Muscle layer of colon (tissue), 2 donors: ENCODE measurements around the gene NPW.

Experiments
- H3K27ac ChIP-seq: one replicate; pipeline ENCODE4 v1.7.0; 2013; ENCODE audit warnings: low read depth, mild to moderate bottlenecking, low read length, moderate library complexity
- H3K27me3 ChIP-seq, 2 donors: one replicate each; pipeline ENCODE4 v1.7.0; 2013; ENCODE audit warnings: low read length in 2 of 2, mild to moderate bottlenecking in 2 of 2; ENCODE audit not compliant: insufficient read depth in 2 of 2, control insufficient read depth in 1 of 2
- H3K36me3 ChIP-seq: one replicate; pipeline ENCODE4 v1.7.0; 2013; ENCODE audit warnings: mild to moderate bottlenecking, low read length; ENCODE audit not compliant: insufficient read depth
- H3K4me1 ChIP-seq: one replicate; pipeline ENCODE4 v1.7.0; 2013; ENCODE audit warnings: mild to moderate bottlenecking, low read length; ENCODE audit not compliant: insufficient read depth
- H3K4me3 ChIP-seq, 2 donors: one replicate each; pipeline ENCODE4 v1.7.0; 2013; ENCODE audit warnings: low read length in 2 of 2, low read depth in 1 of 2, mild to moderate bottlenecking in 1 of 2, moderate library complexity in 1 of 2
- H3K9ac ChIP-seq: one replicate; pipeline ENCODE4 v1.7.0; 2013; ENCODE audit warnings: low read length
- H3K9me3 ChIP-seq: one replicate; pipeline ENCODE4 v1.7.0; 2013; ENCODE audit warnings: mild to moderate bottlenecking, low read length
- donor health status: abdominal sarcoma.
- donor health status: Adenocarcinoma of cecum.

NPW gene

DNA sequence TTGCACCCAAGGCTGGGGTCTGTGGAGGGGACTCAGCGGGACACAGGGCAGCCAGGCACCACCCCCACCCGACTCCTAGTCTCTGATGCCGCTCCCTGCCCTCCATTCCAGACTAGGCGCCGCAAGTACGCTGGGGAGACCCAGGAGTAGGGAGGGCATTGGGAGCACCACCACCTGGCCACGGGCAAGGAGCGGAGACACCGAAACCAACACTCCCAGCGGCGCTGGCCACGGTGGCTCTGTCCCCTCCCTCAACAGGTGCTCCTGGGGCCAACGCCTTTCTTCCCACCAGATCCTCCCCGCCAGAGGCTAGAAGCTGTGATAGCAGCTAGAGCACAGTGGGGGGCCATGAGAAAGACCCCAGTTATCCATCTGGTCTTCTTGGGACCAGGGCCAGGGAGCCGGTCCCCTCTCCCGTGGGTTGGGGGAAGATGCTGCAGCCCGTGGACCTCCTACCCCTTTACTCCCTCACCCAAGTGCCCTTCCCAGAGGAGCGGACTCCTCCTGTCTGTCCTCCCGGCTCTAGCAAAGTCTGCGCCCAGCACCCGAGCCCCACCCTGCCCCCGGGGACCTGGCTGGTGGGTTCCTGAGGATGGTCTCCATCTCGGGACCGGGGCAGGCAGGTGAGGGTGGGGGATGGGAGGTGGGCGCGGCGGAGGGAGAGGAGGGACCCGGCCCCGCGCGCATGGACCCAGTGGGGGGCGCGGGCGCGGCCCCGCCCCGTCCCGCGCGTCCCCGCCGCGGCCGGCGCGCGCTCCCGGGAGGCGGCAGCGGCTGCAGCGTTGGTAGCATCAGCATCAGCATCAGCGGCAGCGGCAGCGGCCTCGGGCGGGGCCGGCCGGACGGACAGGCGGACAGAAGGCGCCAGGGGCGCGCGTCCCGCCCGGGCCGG, 30.1 kb upstream of the NPW start, which contains the start of gene SYNGR3:
Gene SYNGR3, plus strand, starts transcription at position 762 of the 892 bp plus-strand sequence. CDS start 133 bp downstream, outside the sequence.
- H3K27ac ChIP-seq: no peak within 1 kb of the TSS
- H3K27me3 ChIP-seq: peaks cover 26 to 42% of the 10 kb centered on the region in 2 donors
- no peak within 1 kb of the TSS for H3K9ac ChIP-seq
- no peaks in the 10 kb centered on the region for H3K9me3 ChIP-seq
- H3K36me3 ChIP-seq: peaks cover 15% of the 10 kb centered on the region
- H3K4me1 ChIP-seq: peaks cover 20% of the 10 kb centered on the region
- no peak within 1 kb of the TSS for H3K4me3 ChIP-seq

DNA sequence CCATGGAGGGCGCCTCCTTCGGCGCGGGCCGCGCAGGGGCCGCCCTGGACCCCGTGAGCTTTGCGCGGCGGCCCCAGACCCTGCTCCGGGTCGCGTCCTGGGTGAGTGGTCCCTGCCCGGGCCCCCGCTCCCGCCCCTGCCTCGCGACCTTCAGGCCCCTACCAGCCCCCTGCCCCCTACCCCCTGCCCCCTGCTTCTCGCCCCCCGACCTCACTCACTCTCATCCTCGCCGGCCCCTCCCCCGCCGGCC, 29.6 kb upstream of the NPW start:
- no peak overlapping the region for H3K9ac ChIP-seq
- H3K4me3 ChIP-seq: no peak overlapping the region
- H3K27ac ChIP-seq: no peak overlapping the region
- H3K36me3 ChIP-seq: peaks cover 15% of the 10 kb centered on the region
- peaks cover 16% of the 10 kb centered on the region for H3K4me1 ChIP-seq
- H3K27me3 ChIP-seq: peaks cover 26 to 42% of the 10 kb centered on the region in 2 donors
- H3K9me3 ChIP-seq: no peaks in the 10 kb centered on the region

DNA sequence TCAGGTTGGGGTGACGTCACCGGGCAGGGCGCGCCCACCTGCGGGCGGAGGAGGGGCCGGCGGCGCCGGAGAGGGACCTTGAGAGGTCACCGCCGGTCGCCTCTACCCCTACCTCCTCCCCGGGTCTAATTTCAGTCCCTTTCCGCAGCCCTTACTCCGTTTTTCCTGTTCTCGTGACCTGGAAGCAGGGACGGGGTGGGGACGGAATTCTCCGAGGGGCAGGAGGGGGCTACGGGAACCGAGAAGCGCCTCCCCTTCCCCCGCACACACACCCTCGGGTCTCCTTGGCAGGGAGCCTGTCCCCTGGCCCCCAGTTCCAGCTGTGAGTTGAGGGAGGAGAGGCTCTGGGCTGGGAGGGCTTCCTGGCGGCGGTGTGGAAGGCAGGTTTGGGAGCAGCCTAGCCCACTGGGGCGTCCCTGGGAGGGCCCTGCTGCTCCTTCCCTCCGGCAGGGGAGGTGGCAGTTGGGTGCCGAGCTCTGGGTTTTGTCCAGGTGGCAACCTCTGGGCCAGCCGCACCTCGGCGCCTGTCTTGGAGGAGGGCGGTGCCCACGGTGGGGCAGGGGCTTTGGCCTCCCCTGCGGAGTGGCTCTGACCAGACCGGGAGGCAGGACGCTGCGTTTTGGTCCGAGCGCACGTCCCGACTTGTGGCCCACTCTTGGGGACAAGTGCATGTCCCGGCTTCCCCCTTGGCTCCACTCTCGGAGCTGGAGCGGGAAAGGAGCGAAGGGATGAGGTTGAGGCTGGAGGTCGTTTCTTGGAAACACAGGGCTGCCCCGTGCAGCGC, 29.0 kb upstream of the NPW start:
- Histone ChIP-seq H3K4me3 (no peak overlapping the region), H3K4me1 (peaks cover 11% of the 10 kb centered on the region), H3K36me3 (peaks cover 15% of the 10 kb centered on the region), H3K9me3 (no peaks in the 10 kb centered on the region), H3K9ac (no peak overlapping the region), H3K27me3 (peaks cover 26 to 42% of the 10 kb centered on the region in 2 donors), H3K27ac (no peak overlapping the region)

DNA sequence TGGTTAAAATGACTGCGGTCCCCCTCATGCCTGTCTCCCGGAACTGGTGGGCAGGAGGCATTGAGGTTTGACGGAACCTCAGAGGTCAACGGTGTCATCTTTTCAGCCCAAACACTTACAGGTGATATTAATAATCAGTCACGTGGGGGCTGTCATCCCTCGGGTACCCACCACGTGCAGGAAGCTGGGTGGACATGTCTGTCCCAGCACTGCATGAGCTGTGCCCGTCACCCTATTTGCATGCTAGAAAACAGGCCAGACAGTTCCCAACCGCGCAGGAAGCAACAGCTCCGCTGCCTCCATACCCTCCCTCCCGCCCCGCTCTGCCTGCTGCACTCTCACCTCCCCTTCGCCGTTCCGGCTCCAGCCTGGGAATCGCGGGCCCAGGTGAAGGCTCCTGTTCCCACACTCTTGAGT, 28.4 kb upstream of the NPW start:
- peaks cover 11% of the 10 kb centered on the region for H3K4me1 ChIP-seq
- no peaks in the 10 kb centered on the region for H3K9me3 ChIP-seq
- peak overlapping the region in 1 of 2 donors; percentile 32 for H3K4me3 ChIP-seq
- H3K36me3 ChIP-seq: peaks cover 10% of the 10 kb centered on the region
- H3K27ac ChIP-seq: no peak overlapping the region
- peaks cover 26 to 42% of the 10 kb centered on the region in 2 donors for H3K27me3 ChIP-seq
- H3K9ac ChIP-seq: no peak overlapping the region

DNA sequence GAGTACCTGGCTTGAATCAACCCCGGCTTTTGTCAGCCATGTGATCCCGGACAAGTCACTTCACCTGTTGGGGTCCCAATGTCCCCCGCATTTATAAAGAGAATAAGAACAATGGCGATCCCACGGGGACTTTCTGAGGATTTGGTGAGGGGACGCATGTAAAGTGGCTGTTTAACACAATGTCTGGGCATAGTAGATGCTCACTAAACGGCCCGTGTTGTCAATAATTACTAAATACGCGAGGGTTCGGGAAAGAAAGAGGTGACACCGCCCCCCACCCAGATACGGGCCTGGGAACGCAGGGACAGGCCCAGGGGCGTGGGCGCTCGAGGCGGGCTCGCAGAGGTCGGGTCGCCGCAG, 28.0 kb upstream of the NPW start:
- Histone ChIP-seq H3K27ac (no peak overlapping the region), H3K4me3 (peak overlapping the region in 1 of 2 donors; percentile 32), H3K9ac (no peak overlapping the region), H3K36me3 (peaks cover 5% of the 10 kb centered on the region), H3K27me3 (peaks cover 26 to 42% of the 10 kb centered on the region in 2 donors), H3K9me3 (no peaks in the 10 kb centered on the region), H3K4me1 (peaks cover 11% of the 10 kb centered on the region)

DNA sequence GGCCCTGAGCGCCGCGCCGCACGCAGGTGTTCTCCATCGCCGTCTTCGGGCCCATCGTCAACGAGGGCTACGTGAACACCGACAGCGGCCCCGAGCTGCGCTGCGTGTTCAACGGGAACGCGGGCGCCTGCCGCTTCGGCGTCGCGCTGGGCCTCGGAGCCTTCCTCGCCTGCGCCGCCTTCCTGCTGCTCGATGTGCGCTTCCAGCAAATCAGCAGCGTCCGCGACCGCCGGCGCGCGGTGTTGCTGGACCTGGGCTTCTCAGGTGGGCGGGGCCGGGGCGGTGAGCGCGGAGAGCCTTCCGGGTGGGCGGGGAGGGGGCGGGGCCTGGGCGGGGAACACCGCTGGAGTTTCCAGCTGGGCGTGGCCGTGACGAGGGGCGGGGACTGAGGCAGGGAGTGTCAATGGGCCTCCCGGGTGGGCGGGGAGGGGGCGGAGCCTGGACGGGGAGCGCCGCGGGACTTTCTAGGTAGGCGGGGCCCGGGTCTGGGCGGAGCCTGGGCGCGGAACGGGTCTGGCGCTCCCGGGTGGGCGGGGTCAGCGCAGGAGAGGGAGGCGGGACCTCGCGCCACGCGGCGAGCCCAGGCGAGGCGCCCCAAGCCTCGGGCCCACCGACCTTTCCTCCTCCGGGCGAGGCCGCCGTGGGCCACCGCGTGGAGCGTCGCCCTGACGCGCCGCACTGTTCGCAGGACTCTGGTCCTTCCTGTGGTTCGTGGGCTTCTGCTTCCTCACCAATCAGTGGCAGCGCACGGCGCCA, 27.5 kb upstream of the NPW start:
- Histone ChIP-seq H3K9ac (no peak overlapping the region), H3K4me1 (peaks cover 17% of the 10 kb centered on the region), H3K9me3 (no peaks in the 10 kb centered on the region), H3K27ac (no peak overlapping the region), H3K4me3 (peak overlapping the region in 1 of 2 donors; percentile 32), H3K27me3 (peaks cover 26 to 42% of the 10 kb centered on the region in 2 donors), H3K36me3 (peaks cover 5% of the 10 kb centered on the region)

DNA sequence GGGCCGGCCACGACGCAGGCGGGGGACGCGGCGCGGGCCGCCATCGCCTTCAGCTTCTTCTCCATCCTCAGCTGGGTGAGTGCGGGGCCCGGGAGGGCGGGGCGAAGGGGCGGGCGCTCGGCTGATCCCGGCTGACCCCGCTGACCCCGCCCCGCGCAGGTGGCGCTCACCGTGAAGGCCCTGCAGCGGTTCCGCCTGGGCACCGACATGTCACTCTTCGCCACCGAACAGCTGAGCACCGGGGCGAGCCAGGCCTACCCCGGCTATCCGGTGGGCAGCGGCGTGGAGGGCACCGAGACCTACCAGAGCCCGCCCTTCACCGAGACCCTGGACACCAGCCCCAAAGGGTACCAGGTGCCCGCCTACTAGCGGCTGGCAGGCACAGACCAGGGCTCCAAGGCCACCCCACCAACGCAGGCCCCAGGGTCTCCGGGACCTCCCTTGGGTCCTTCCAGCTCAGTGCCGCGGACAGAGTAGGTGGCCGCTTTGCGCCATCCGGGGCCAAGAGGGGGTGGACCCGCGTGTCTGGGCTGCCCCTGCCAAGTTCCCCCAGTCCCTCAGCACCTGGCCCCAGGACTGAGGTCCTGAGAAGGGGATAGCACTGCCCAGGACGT, 26.8 kb upstream of the NPW start:
- H3K27ac ChIP-seq: no peak overlapping the region
- no peak overlapping the region for H3K4me3 ChIP-seq
- peaks cover 26 to 42% of the 10 kb centered on the region in 2 donors for H3K27me3 ChIP-seq
- H3K9me3 ChIP-seq: no peaks in the 10 kb centered on the region
- peaks cover 20% of the 10 kb centered on the region for H3K4me1 ChIP-seq
- peaks cover 6% of the 10 kb centered on the region for H3K36me3 ChIP-seq
- no peak overlapping the region for H3K9ac ChIP-seq

DNA sequence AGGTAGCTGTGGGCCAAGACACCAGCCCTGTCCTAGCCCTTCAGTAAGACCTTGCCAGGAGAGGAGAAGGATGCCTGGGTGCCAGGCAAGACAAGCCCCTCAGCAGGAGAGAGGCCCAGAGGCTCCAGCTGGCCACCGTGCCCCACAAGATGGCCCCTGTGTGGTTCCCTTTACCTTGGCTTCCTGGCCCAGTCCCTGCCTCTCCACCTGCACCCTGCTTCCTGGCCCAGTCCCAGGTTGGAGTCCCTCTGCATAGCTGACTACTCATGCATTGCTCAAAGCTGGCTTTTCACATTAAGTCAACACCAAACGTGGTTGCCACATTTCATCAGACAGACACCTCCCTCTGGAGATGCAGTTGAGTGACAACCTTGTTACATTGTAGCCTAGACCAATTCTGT, 25.9 kb upstream of the NPW start:
- peaks cover 6% of the 10 kb centered on the region for H3K36me3 ChIP-seq
- H3K9me3 ChIP-seq: no peaks in the 10 kb centered on the region
- H3K4me3 ChIP-seq: no peak overlapping the region
- no peak overlapping the region for H3K27ac ChIP-seq
- H3K9ac ChIP-seq: no peak overlapping the region
- H3K4me1 ChIP-seq: peaks cover 20% of the 10 kb centered on the region
- peaks cover 23 to 39% of the 10 kb centered on the region in 2 donors for H3K27me3 ChIP-seq

DNA sequence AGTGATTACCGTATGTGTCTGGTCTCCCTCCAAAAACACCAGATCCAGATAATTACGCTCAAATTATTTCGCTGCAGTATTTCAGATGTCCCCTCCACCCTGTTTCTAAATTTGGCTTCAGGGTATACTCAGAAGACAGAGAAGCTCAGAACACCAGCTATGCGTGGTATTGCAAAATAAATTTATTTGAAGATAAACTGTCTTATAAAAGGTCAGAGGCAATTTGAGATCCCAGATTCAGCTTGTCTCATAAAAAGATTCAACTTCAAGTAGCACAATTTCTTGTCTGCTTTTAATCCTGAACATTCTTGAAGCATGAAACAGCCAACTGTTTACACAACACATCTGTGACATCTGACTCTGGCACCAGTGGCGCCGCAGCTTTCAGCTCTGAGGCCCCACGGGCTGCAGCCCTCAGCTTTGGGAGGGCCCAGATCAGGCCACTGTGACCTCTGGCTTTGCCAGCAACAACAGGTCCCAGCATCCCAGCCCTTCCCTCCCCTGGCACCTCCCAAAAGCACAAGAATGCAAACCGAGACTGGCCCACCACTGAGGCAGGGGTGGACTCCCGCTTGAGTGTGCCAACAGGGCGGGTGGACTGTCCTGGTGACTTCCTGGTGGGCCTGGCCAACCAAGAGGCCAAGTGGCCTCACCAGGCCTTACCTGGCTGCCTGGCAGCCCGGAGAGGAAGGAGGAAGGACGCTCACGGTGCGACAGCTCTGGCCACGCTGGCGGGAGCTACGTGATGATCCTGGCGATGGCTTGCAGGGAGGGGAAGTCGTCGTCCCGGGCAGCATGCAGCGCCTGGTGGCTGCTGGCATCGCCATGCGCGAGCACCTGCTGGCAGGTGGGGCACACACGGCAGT, 21.9 kb upstream of the NPW start:
- Histone ChIP-seq H3K27me3 (peaks cover 0 to 7% of the 10 kb centered on the region in 2 donors), H3K36me3 (peaks cover 36% of the 10 kb centered on the region), H3K9ac (no peak overlapping the region), H3K4me3 (no peak overlapping the region), H3K4me1 (peaks cover 10% of the 10 kb centered on the region), H3K27ac (no peak overlapping the region), H3K9me3 (no peaks in the 10 kb centered on the region)

DNA sequence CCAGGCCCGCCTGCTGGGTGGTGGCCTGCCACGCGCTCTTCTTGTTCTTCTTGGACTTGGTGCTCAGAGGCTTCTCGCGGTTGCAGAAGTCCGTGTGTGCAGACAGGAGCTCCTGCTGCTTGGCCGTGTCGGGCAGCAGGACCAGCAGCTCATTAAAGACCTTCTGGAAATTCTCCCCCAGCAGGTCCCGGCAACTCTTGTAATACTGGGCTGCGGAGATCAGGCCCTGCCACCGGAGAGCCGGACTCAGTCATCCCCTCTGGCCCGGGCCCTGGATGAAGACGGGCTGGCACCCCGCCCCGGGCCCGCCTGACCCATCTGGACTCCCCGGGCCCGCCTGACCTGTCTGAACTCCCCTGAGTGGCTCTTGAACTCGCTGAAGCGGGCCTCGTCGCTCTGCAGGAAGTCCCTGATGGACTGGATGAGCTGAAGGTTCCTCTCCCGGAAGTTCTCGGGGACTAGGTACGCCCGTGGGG, 21.2 kb upstream of the NPW start:
- Histone ChIP-seq H3K4me3 (no peak overlapping the region), H3K27me3 (peaks cover 0 to under 1% of the 10 kb centered on the region in 2 donors), H3K27ac (no peak overlapping the region), H3K9ac (no peak overlapping the region), H3K36me3 (peaks cover 42% of the 10 kb centered on the region), H3K4me1 (peaks cover 10% of the 10 kb centered on the region), H3K9me3 (no peaks in the 10 kb centered on the region)
